ENCODE measurements around the gene PFKFB3.

DNA sequence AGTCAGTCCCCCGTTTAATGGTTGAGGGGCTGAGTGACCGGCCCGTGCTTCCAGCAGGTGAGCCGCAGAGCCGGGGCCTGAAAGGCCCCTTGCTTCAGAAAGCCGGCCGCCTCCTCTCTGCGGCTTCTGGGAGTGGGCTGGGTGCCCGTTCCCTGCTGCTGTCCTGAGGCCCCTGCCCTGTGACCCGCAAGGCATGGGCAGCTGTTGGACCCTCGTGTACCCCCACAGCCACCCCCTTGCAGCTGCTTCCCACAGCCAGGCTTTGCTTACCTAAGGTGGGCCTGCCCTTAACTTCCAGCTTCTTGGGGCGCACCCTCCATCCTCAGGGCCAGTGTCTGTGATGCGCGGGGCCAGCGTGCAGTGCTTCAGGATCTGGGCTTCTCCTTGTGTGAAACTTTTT, 26.6 kb downstream of the PFKFB3 start:
- TF ChIP-seq, protein P1, sequence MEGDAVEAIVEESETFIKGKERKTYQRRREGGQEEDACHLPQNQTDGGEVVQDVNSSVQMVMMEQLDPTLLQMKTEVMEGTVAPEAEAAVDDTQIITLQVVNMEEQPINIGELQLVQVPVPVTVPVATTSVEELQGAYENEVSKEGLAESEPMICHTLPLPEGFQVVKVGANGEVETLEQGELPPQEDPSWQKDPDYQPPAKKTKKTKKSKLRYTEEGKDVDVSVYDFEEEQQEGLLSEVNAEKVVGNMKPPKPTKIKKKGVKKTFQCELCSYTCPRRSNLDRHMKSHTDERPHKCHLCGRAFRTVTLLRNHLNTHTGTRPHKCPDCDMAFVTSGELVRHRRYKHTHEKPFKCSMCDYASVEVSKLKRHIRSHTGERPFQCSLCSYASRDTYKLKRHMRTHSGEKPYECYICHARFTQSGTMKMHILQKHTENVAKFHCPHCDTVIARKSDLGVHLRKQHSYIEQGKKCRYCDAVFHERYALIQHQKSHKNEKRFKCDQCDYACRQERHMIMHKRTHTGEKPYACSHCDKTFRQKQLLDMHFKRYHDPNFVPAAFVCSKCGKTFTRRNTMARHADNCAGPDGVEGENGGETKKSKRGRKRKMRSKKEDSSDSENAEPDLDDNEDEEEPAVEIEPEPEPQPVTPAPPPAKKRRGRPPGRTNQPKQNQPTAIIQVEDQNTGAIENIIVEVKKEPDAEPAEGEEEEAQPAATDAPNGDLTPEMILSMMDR (IDR thresholded peaks at IDR 0.05; ENCODE audit: insufficient read depth, low read length, poor library complexity, severe bottlenecking), result no peak
- TF ChIP-seq EZH2phosphoT487 (conservative IDR thresholded peaks at IDR 0.05; ENCODE audit: low read length), result no peak

Data from SU-DHL-6 (cell line).